Keratinocyte (primary cell): ENCODE data around the gene C20orf204. TPM values are rescaled to one million over a fixed set of nuclear protein-coding genes. Genes with fewer than 3 reads are reported as not detected.

Experiments
- DNase-seq: peaks from one replicate; pipeline ENCODE4 v3.0.0-alpha.2; 2011; ENCODE audit warnings: low read depth, missing footprints, low spot score
- FAIRE-seq: peaks from 2 replicates; lab custom pipeline; 2011; peaks lifted over from hg19 to GRCh38; lab: Jason Lieb, UNC
- H2AFZ ChIP-seq: 2 replicates; pipeline ENCODE4 v1.6.0; 2012; ENCODE audit warnings: low read length, control low read depth, inconsistent platforms; ENCODE audit not compliant: control insufficient read depth
- H3K27ac ChIP-seq: 2 replicates; pipeline ENCODE4 v1.5.1; 2011; ENCODE audit warnings: low read length; ENCODE audit not compliant: control insufficient read depth, insufficient read depth
- H3K27me3 ChIP-seq: 3 replicates; pipeline ENCODE4 v1.6.0; 2011; ENCODE audit warnings: low read length; ENCODE audit not compliant: control insufficient read depth, insufficient read depth; ENCODE audit errors: extremely low read depth
- H3K36me3 ChIP-seq, 2 experiments: 2 replicates in 1 of 2; 3 replicates in 1 of 2; pipeline ENCODE4 v1.5.1; 2011; ENCODE audit warnings: low read length in 2 of 2, mild to moderate bottlenecking in 1 of 2; ENCODE audit not compliant: control insufficient read depth in 2 of 2, insufficient read depth in 2 of 2; ENCODE audit errors: extremely low read depth in 1 of 2
- H3K4me1 ChIP-seq: 3 replicates; pipeline ENCODE4 v1.5.1; 2011; ENCODE audit warnings: low read length; ENCODE audit not compliant: control insufficient read depth, insufficient read depth; ENCODE audit errors: extremely low read depth
- H3K4me2 ChIP-seq: 3 replicates; pipeline ENCODE4 v1.6.0; 2011; ENCODE audit warnings: low read depth, low read length; ENCODE audit not compliant: control insufficient read depth, insufficient read depth; ENCODE audit errors: extremely low read depth
- H3K4me3 ChIP-seq, 3 experiments: fragments of 200-600 bp in 1 of 3; sonication (generic) in 1 of 3; 2 replicates in 2 of 3; 3 replicates in 1 of 3; pipeline ENCODE4 v1.5.1; 2011 to 2016; ENCODE audit warnings: low read length in 3 of 3, mild to moderate bottlenecking in 3 of 3, control low read depth in 2 of 3, inconsistent platforms in 1 of 3, low read depth in 1 of 3, mixed read lengths in 1 of 3, mixed run types in 1 of 3, moderate library complexity in 1 of 3; ENCODE audit not compliant: control insufficient read depth in 2 of 3, insufficient read depth in 2 of 3; ENCODE audit errors: extremely low read depth in 1 of 3
- H3K79me2 ChIP-seq: 2 replicates; pipeline ENCODE4 v1.6.0; 2012; ENCODE audit warnings: low read length; ENCODE audit not compliant: control insufficient read depth, insufficient read depth
- H3K9ac ChIP-seq: 3 replicates; pipeline ENCODE4 v1.6.0; 2011; ENCODE audit warnings: low read length; ENCODE audit not compliant: control insufficient read depth, insufficient read depth; ENCODE audit errors: extremely low read depth
- H3K9me1 ChIP-seq: 3 replicates; pipeline ENCODE4 v1.6.0; 2011; ENCODE audit warnings: low read length; ENCODE audit not compliant: control insufficient read depth, insufficient read depth; ENCODE audit errors: extremely low read depth
- H3K9me3 ChIP-seq: 2 replicates; pipeline ENCODE4 v1.5.1; 2012; ENCODE audit warnings: low read depth, low read length; ENCODE audit not compliant: control insufficient read depth
- H4K20me1 ChIP-seq: 3 replicates; pipeline ENCODE4 v1.6.0; 2011; ENCODE audit warnings: low read length; ENCODE audit not compliant: control insufficient read depth, insufficient read depth; ENCODE audit errors: extremely low read depth
- CTCF ChIP-seq, 3 experiments: IDR thresholded peaks in 1 of 3; conservative IDR thresholded peaks in 1 of 3; optimal IDR thresholded peaks in 1 of 3; 2 replicates in 2 of 3; 3 replicates in 1 of 3; pipeline versions ENCODE3 to v1.5.1; 2011; ENCODE audit warnings: low read length in 3 of 3, mild to moderate bottlenecking in 3 of 3, moderate library complexity in 2 of 3, control low read depth in 1 of 3, inconsistent platforms in 1 of 3; ENCODE audit not compliant: insufficient read depth in 2 of 3; ENCODE audit errors: extremely low read depth in 1 of 3
- EZH2 ChIP-seq: IDR thresholded peaks from one replicate; pipeline ENCODE4 v1.6.1; 2012; ENCODE audit warnings: inconsistent platforms, mild to moderate bottlenecking, low read length, moderate library complexity
- dilution Hi-C: fragments of 300-500 bp; cut with MboI; formaldehyde crosslinking; loops from one replicate; pipeline ENCODE4 v1.7.0; 2020; ENCODE audit warnings: low sequenced_read_pairs; ENCODE audit not compliant: extremely low pct_ligation_motif_present
- polyA plus RNA-seq, 5 experiments: library from polyadenylated mRNA; depleted of rRNA in 3 of 5; stranded (reverse) in 3 of 5; stranded (forward) in 1 of 5; unstranded in 1 of 5; fragments of >200 nt; gene quantifications; 1 replicate in 1 of 5; 2 replicates in 3 of 5; 3 replicates in 1 of 5; pipeline versions ENCODE4 v1.2.1 to v1.2.3, GENCODE V29; 2011 to 2012; ENCODE audit warnings: missing spikeins in 2 of 5, low read depth in 1 of 5, low replicate concordance in 1 of 5

Gene C20orf204
- polyA plus RNA-seq, 1 donor (not counting 4 experiments of a cell fraction or from before 2014, with no cell fraction given) = 0.08 TPM

DNA sequence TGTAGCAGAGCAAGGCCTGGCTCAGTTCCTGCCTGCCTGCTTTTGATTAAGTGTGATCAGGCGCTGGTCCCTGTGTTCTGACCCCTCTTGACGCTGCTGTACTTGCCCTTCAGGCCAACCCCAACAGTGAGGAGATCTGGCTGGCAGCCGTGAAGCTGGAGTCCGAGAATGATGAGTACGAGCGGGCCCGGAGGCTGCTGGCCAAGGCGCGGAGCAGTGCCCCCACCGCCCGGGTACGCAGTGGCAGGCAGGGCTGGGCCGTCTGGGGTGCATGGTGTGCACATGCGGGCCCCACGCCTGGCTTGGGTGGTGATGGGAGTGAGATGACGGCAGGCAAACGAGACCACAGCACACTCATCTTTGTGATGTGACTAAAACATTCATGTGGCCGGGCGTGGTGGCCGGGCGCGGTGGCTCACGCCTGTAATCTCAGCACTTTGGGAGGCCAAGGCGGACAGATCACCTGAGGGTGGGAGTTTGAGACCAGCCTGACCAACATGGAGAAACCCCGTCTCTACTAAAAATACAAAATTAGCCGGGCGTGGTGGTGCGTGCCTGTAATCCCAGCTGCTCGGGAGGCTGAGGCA, 10.1 kb upstream of the C20orf204 start:
- H3K9ac ChIP-seq = no peak overlapping the region
- no peak overlapping the region for H3K27ac ChIP-seq
- no peak overlapping the region for H2AFZ ChIP-seq
- no peak overlapping the region for H3K4me3 ChIP-seq
- no peaks in the 10 kb centered on the region for H3K9me3 ChIP-seq
- no peak for FAIRE-seq
- no peaks in the 10 kb centered on the region for H4K20me1 ChIP-seq
- H3K4me1 ChIP-seq = no peaks in the 10 kb centered on the region
- no peak for DNase-seq
- no peak for TF ChIP-seq CTCF (optimal IDR thresholded peaks at IDR 0.05 in 1 of 3, IDR thresholded peaks at IDR 0.05 in 1 of 3, conservative IDR thresholded peaks at IDR 0.05 in 1 of 3; ENCODE audit: extremely low read depth in 1 of 3, insufficient read depth in 2 of 3, low read length in 3 of 3)
- no peak for TF ChIP-seq EZH2
- dilution Hi-C loops = no loop called here
- no peaks in the 10 kb centered on the region for H3K9me1 ChIP-seq
- H3K36me3 ChIP-seq = peaks cover 35 to 39% of the 10 kb centered on the region in 2 experiments
- peaks cover 6% of the 10 kb centered on the region for H3K79me2 ChIP-seq
- no peak overlapping the region for H3K4me2 ChIP-seq
- H3K27me3 ChIP-seq = no peaks in the 10 kb centered on the region

DNA sequence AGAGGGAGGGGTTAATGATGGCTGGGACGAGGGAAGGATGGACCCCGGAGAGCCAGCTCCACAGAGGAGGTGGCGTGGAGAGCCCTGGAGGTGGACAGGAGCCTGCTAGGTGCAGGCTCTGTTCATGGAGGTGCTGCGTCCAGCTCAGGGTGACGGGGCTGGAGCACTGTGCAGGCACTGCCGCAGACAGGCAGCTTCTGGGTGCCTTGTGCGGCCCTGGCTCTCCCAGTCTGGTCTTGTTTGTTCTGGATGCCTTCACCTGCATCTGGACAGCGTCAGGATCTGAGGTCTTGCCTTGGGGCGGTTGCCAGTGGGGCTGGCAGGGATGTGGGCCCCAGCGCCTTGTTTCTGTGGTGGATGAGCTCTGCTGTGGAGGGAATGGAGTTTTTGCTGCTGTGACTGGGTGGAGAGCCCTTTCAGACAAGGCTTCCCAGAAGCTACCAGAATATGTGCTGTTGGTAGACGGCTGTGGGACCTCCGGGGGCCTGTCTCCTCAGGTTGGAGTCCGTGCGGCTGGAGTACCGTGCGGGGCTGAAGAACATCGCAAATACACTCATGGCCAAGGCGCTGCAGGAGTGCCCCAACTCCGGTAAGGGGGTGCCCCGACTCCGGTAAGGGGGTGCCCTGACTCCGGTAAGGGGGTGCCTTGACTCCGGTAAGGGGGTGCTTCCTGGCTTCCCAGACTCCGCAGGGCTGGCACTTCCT, 7.8 kb upstream of the C20orf204 start:
- no peaks in the 10 kb centered on the region for H3K4me1 ChIP-seq

More for the DNA sequence above, 7.8 kb upstream of the C20orf204 start:
- Histone ChIP-seq H3K4me2 (no peak overlapping the region), H3K9ac (no peak overlapping the region), H4K20me1 (no peaks in the 10 kb centered on the region), H3K27ac (no peak overlapping the region), H3K27me3 (no peaks in the 10 kb centered on the region), H3K4me3 (no peak overlapping the region), H3K9me3 (no peaks in the 10 kb centered on the region), H3K36me3 (peaks cover 25 to 42% of the 10 kb centered on the region in 2 experiments), H3K9me1 (no peaks in the 10 kb centered on the region), H3K79me2 (no peaks in the 10 kb centered on the region), H2AFZ (no peak overlapping the region)
- DNase-seq = no peak
- no peak for TF ChIP-seq CTCF (optimal IDR thresholded peaks at IDR 0.05 in 1 of 3, IDR thresholded peaks at IDR 0.05 in 1 of 3, conservative IDR thresholded peaks at IDR 0.05 in 1 of 3; ENCODE audit: extremely low read depth in 1 of 3, insufficient read depth in 2 of 3, low read length in 3 of 3)
- no peak for TF ChIP-seq EZH2
- dilution Hi-C loops = no loop called here
- FAIRE-seq = no peak
